HepG2 (cell line): ENCODE results near the gene INHA. TPM values are rescaled to one million over a fixed set of nuclear protein-coding genes. Genes with fewer than 3 reads are reported as not detected.

Experiments
- ATAC-seq: fragments of 200-7000 bp; cut with Tn5 transposase; 3 replicates; pipeline ENCODE4 v1.9.1; 2020; ENCODE audit warnings: mild to moderate bottlenecking, moderate library complexity
- BruUV-seq: library from RNA; stranded (reverse); fragments of 400-500 nt; replicated peaks from 2 replicates; lab custom pipeline; 2021; lab: Mats Ljungman, UMichigan
- CTCF ChIA-PET: fragments of 300-600 bp; formaldehyde crosslinking; extraction: SDS; loops from one replicate; lab custom pipeline; 2021; ENCODE audit warnings: low total read pairs, inconsistent platforms, low intra/inter-chr PET ratio; lab: Yijun Ruan, JAX
- POLR2A ChIA-PET: fragments of 350-600 bp; sonication (Branson Sonifier 250); formaldehyde crosslinking; loops from one replicate; lab custom pipeline; 2020; ENCODE audit warnings: antibody characterized with exemption, inconsistent platforms; lab: Yijun Ruan, JAX
- DNase-seq: peaks from one replicate; pipeline ENCODE4 v3.0.0-alpha.2; 2015; ENCODE audit warnings: low spot score
- FAIRE-seq: peaks from 3 replicates; lab custom pipeline; 2011; peaks lifted over from hg19 to GRCh38; lab: Jason Lieb, UNC
- H2AFZ ChIP-seq: one replicate; pipeline ENCODE4 v1.6.1; 2011; ENCODE audit warnings: low read length, inconsistent platforms
- H3K27ac ChIP-seq: fragments of 300-600 bp; 3 replicates; pipeline ENCODE4 v1.8.0; 2011; ENCODE audit warnings: mixed run types, mild to moderate bottlenecking, mixed read lengths, low read length, inconsistent platforms; ENCODE audit not compliant: insufficient read depth; ENCODE audit errors: extremely low read length
- H3K27me3 ChIP-seq, 2 experiments: fragments of 200-600 bp in 1 of 2; 2 replicates in 1 of 2; 3 replicates in 1 of 2; pipeline versions ENCODE4 v1.6.0 to v1.8.0; 2011; ENCODE audit warnings: low read length in 2 of 2, mild to moderate bottlenecking in 2 of 2, moderate library complexity in 2 of 2, inconsistent platforms in 1 of 2; ENCODE audit not compliant: insufficient read depth in 2 of 2, control insufficient read depth in 1 of 2
- H3K36me3 ChIP-seq, 2 experiments: fragments of 200-600 bp in 1 of 2; replicated peaks in 1 of 2; 2 replicates in 1 of 2; 3 replicates in 1 of 2; pipeline versions ENCODE4 v1.5.1 to v1.8.0; 2011; ENCODE audit warnings: low read length in 2 of 2, inconsistent platforms in 1 of 2; ENCODE audit not compliant: insufficient read depth in 2 of 2, control insufficient read depth in 1 of 2
- H3K4me1 ChIP-seq: 2 replicates; pipeline ENCODE4 v1.5.1; 2012; ENCODE audit warnings: low read length, inconsistent platforms; ENCODE audit not compliant: insufficient read depth
- H3K4me2 ChIP-seq: 2 replicates; pipeline ENCODE4 v1.6.0; 2011; ENCODE audit warnings: low read depth, low read length, inconsistent platforms
- H3K4me3 ChIP-seq, 3 experiments: fragments of 200-600 bp in 1 of 3; sonication (generic), shearing (Covaris generic) in 1 of 3; replicated peaks in 1 of 3; 2 replicates each; pipeline ENCODE4 v1.5.1; 2011 to 2016; ENCODE audit warnings: low read length in 3 of 3, inconsistent platforms in 2 of 3, low read depth in 2 of 3, mild to moderate bottlenecking in 2 of 3, control low read depth in 1 of 3, mixed read lengths in 1 of 3; ENCODE audit not compliant: insufficient read depth in 1 of 3
- H3K79me2 ChIP-seq: one replicate; pipeline ENCODE4 v1.6.1; 2011; ENCODE audit warnings: low read length, inconsistent platforms; ENCODE audit not compliant: insufficient read depth
- H3K9ac ChIP-seq: 2 replicates; pipeline ENCODE4 v1.6.0; 2011; ENCODE audit warnings: mild to moderate bottlenecking, low read depth, low read length, inconsistent platforms; ENCODE audit not compliant: insufficient read depth
- H3K9me3 ChIP-seq: 2 replicates; pipeline ENCODE4 v1.5.1; 2012; ENCODE audit warnings: mild to moderate bottlenecking, low read length
- H4K20me1 ChIP-seq: 2 replicates; pipeline ENCODE4 v1.6.0; 2011; ENCODE audit warnings: inconsistent platforms, mild to moderate bottlenecking, low read length, moderate library complexity; ENCODE audit not compliant: insufficient read depth
- BRCA1 ChIP-seq: sonication (generic); formaldehyde crosslinking; IDR thresholded peaks from 2 replicates; pipeline ENCODE4 v1.4.0; 2020; ENCODE audit warnings: missing genetic modification reagents
- CTCF ChIP-seq: sonication (generic); formaldehyde crosslinking; IDR thresholded peaks from 2 replicates; pipeline ENCODE4 v1.5.0; 2020; ENCODE audit warnings: mild to moderate bottlenecking, missing genetic modification reagents, moderate library complexity
- EP300 ChIP-seq, 3 experiments: sonication (generic) in 1 of 3; formaldehyde crosslinking in 1 of 3; IDR thresholded peaks; 2 replicates each; pipeline versions ENCODE4 v1.5.1 to v1.6.1; 2011 to 2020; ENCODE audit warnings: low read depth in 2 of 3, low read length in 2 of 3, borderline replicate concordance in 1 of 3, improper control_type of control experiment in 1 of 3, mild to moderate bottlenecking in 1 of 3, missing genetic modification reagents in 1 of 3, moderate library complexity in 1 of 3
- GABPB1 ChIP-seq: IDR thresholded peaks from 2 replicates; pipeline ENCODE4 v1.6.1; 2016; ENCODE audit warnings: mild to moderate bottlenecking, missing genetic modification reagents, moderate library complexity, missing compliant biosample characterization
- JUNB ChIP-seq: sonication (generic); formaldehyde crosslinking; IDR thresholded peaks from 2 replicates; pipeline ENCODE4 v1.8.0; 2022; ENCODE audit warnings: missing genetic modification reagents, mild to moderate bottlenecking, borderline replicate concordance
- KLF11 ChIP-seq: IDR thresholded peaks from 2 replicates; pipeline ENCODE4 v1.6.1; 2016; ENCODE audit warnings: missing compliant biosample characterization
- MEIS2 ChIP-seq: sonication (generic); formaldehyde crosslinking; IDR thresholded peaks from 2 replicates; pipeline ENCODE4 v1.9.0; 2021; ENCODE audit warnings: mild to moderate bottlenecking, missing genetic modification reagents
- POLR2A ChIP-seq, 2 experiments: IDR thresholded peaks; 2 replicates each; pipeline ENCODE4 v1.6.1; 2011; ENCODE audit warnings: low read depth in 2 of 2, low read length in 2 of 2, mild to moderate bottlenecking in 1 of 2, moderate library complexity in 1 of 2; ENCODE audit not compliant: insufficient read depth in 1 of 2
- PTBP1 ChIP-seq: fragments of 200-400 bp; formaldehyde crosslinking; IDR thresholded peaks from 2 replicates; pipeline ENCODE4 v1.6.1; 2018; ENCODE audit warnings: low read length, low read depth; ENCODE audit not compliant: poor library complexity, severe bottlenecking
- REXO4 ChIP-seq: sonication (generic); formaldehyde crosslinking; IDR thresholded peaks from 2 replicates; pipeline ENCODE4 v1.8.0; 2022; ENCODE audit warnings: missing genetic modification reagents, mild to moderate bottlenecking, borderline replicate concordance
- TBL1XR1 ChIP-seq: fragments of 150-350 bp; IDR thresholded peaks from 2 replicates; pipeline ENCODE4 v1.6.1; 2014; ENCODE audit warnings: borderline replicate concordance, low read length; ENCODE audit not compliant: partially characterized antibody
- TBP ChIP-seq: sonication (generic); formaldehyde crosslinking; IDR thresholded peaks from 2 replicates; pipeline ENCODE4 v1.5.0; 2020; ENCODE audit warnings: missing genetic modification reagents
- ZBTB34 ChIP-seq: sonication (generic); formaldehyde crosslinking; IDR thresholded peaks from 2 replicates; pipeline ENCODE4 v1.8.0; 2022; ENCODE audit warnings: mild to moderate bottlenecking, missing genetic modification reagents
- ZBTB46 ChIP-seq: sonication (generic); formaldehyde crosslinking; IDR thresholded peaks from 2 replicates; pipeline ENCODE4 v1.4.0; 2020; ENCODE audit warnings: mild to moderate bottlenecking, missing genetic modification reagents, borderline replicate concordance
- ZNF577 ChIP-seq: sonication (generic); formaldehyde crosslinking; IDR thresholded peaks from 2 replicates; pipeline ENCODE4 v1.4.0; 2020; ENCODE audit warnings: mild to moderate bottlenecking, low read depth, missing genetic modification reagents, borderline replicate concordance
- ZNF619 ChIP-seq: sonication (generic); formaldehyde crosslinking; IDR thresholded peaks from 2 replicates; pipeline ENCODE4 v1.4.0; 2020; ENCODE audit warnings: mild to moderate bottlenecking, missing genetic modification reagents
- ZNF788 ChIP-seq: sonication (generic); formaldehyde crosslinking; IDR thresholded peaks from 2 replicates; pipeline ENCODE4 v1.5.0; 2020; ENCODE audit warnings: mild to moderate bottlenecking, missing genetic modification reagents, borderline replicate concordance
- WGBS: methylation state at CpG from one replicate; pipeline ENCODE4 v1.1.6; 2017; ENCODE audit warnings: low lambda C conversion rate; 5-methylcytosine and 5-hydroxymethylcytosine counted together
- in situ Hi-C: cut with HindIII; loops from 2 replicates; pipeline ENCODE4 v1.10.0; 2017; ENCODE audit warnings: low pct_unique_long_range_greater_than_20kb; ENCODE audit not compliant: extremely low pct_ligation_motif_present
- intact Hi-C: fragments of 100-400 bp; cut with micrococcal nuclease; formaldehyde crosslinking; loops from one replicate; pipeline ENCODE4 v1.10.0; 2022; ENCODE audit not compliant: unreplicated experiment
- polyA plus RNA-seq, 8 experiments: library from polyadenylated mRNA; depleted of rRNA in 3 of 8; stranded (reverse) in 7 of 8; unstranded in 1 of 8; fragments of >200 nt; fragmentation: Illumina TruSeq in 4 of 8; extraction: Trizol in 4 of 8; gene quantifications; 2 replicates each; pipeline versions ENCODE4 v1.2.1 to v1.2.3, GENCODE V29; 2011 to 2016; ENCODE audit warnings: low read depth in 4 of 8, missing spikeins in 1 of 8, mixed read lengths in 1 of 8; ENCODE audit not compliant: insufficient read depth in 1 of 8
- total RNA-seq, 5 experiments: library from RNA; depleted of rRNA; stranded (reverse); fragments of >200 nt; fragmentation: Illumina TruSeq; extraction: Trizol; gene quantifications; 2 replicates each; pipeline ENCODE4 v1.2.3, GENCODE V29; 2016; ENCODE audit warnings: low read depth in 1 of 5

INHA gene
- total and polyA plus RNA-seq, 2 of the 13 experiments (the other 11 are each of a cell fraction or from before 2014, with no cell fraction given): 4.1 to 15.2 TPM

- peaks cover under 1 to 21% of the 10 kb centered on the region in 2 experiments for H3K36me3 ChIP-seq
- CTCF ChIA-PET: interaction anchor here (2.9 kb wide), 1 partner anchor 71 kb away, joined by 13 read pairs; no protein-coding TSS in a partner anchor
- peak; percentile 72 for FAIRE-seq
- TF ChIP-seq ZNF577 (CRISPR knock-in tag) (no peak), CTCF (CRISPR knock-in tag) (peak; percentile 30; the same call in 1 of the 2 replicates), GABPB1 (CRISPR knock-in tag) (peak; percentile 87), ZNF788 (CRISPR knock-in tag) (peak; percentile 71; the same call in 1 of the 2 replicates), POLR2A (IDR thresholded peaks at IDR 0.05; ENCODE audit: insufficient read depth in 1 of 2, low read depth in 2 of 2, low read length in 2 of 2) (peak in 1 of 2 experiments; percentile 63; a peak in 1 of 4 replicates), EP300 (IDR thresholded peaks at IDR 0.05; ENCODE audit: low read depth in 2 of 2, low read length in 2 of 2) (peak; percentile 17 to 69; a peak in 3 of 4 replicates), EP300 (CRISPR knock-in tag; IDR thresholded peaks at IDR 0.05; ENCODE audit: borderline replicate concordance) (peak; percentile 52; the same call in 1 of the 2 replicates), PTBP1 (peak; percentile 83), ZNF619 (no peak; the same call in 1 of the 2 replicates), TBL1XR1 (peak; percentile 69), MEIS2 (CRISPR knock-in tag) (no peak), ZBTB46 (CRISPR knock-in tag) (no peak), ZBTB34 (CRISPR knock-in tag) (peak; percentile 32; the same call in 1 of the 2 replicates), JUNB (CRISPR knock-in tag) (peak; percentile 90; the same call in 1 of the 2 replicates), TBP (CRISPR knock-in tag) (no peak), BRCA1 (CRISPR knock-in tag) (no peak), REXO4 (CRISPR knock-in tag) (no peak), KLF11 (0 out of 2 replicates have a peak, but pooled peaks have one; percentile 26)
Observed at GRCh38 chr2:219571311-219572236, 536 bp upstream of the INHA start, which contains the start of gene OBSL1. OBSL1 (minus strand) TSS chr2:219571539; CDS start chr2:219571232, 307 bp downstream.

More at GRCh38 chr2:219571311-219572236, 536 bp upstream of the INHA start, which contains the start of gene OBSL1:
- ATAC-seq (peak; percentile 85), DNase-seq (peak; percentile 90)
- in situ Hi-C loops: no loop called here
- Histone ChIP-seq H3K4me2 (peak within 1 kb of the TSS; percentile 92), H3K4me1 (peaks cover 66% of the 10 kb centered on the region), H4K20me1 (no peaks in the 10 kb centered on the region), H3K9me3 (no peaks in the 10 kb centered on the region), H3K9ac (peak within 1 kb of the TSS; percentile 88), H3K4me3 (peak within 1 kb of the TSS; percentile 90 to 95 (median 94)), H3K27me3 (no peaks in the 10 kb centered on the region), H2AFZ (no peak within 1 kb of the TSS), H3K27ac (peak within 1 kb of the TSS; percentile 94), H3K79me2 (peaks cover 21% of the 10 kb centered on the region)
- POLR2A ChIA-PET: interaction anchor here (0.8 to 3.2 kb wide), 19 partner anchors 7 to 363 kb away, joined by 3 to 150 read pairs (median 4); partner anchors contain the start of genes CHPF, DNPEP, GMPPA and STK11IP
- WGBS: under 1% methylated on average over 36 of the region's 42 CpGs
- intact Hi-C loops: no loop called here
- no TSS peak for BruUV-seq
